ENCODE results near the gene ALDH7A1.
A peak's percentile ranks its signal among the peaks of the same experiment; 100 is the strongest.
"Not testable (repeated sequence)": the region's sequence is repeated elsewhere in the genome, so short reads cannot be mapped to it uniquely, and the experiment has no call there.

Gene ALDH7A1

DNA sequence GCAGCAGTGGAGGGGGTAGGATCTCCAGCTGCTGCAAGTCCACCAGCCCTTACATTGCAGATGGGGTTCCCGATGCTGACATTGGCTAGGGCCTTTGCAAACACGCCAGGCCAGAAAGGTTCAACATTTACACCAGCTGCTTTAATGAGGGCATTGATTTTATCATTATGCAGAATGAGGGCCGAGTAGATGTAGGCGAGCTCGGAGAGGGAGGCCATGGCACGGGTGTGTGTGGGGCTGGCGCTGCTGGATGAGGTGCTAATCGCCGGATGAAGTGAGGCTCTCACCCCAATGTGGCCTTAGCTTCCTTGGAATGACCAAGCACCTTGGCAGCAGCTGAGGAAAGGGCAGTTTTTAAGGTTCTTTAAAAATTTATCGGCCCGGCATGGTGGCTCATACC is 33.1 kb upstream of the ALDH7A1 start:
- DNase-seq (ENCODE audit: low spot score) = no peak

GRCh38 chr5:126624534-126624933 is 29.5 kb upstream of the ALDH7A1 start:
- TF ChIP-seq, protein P1, sequence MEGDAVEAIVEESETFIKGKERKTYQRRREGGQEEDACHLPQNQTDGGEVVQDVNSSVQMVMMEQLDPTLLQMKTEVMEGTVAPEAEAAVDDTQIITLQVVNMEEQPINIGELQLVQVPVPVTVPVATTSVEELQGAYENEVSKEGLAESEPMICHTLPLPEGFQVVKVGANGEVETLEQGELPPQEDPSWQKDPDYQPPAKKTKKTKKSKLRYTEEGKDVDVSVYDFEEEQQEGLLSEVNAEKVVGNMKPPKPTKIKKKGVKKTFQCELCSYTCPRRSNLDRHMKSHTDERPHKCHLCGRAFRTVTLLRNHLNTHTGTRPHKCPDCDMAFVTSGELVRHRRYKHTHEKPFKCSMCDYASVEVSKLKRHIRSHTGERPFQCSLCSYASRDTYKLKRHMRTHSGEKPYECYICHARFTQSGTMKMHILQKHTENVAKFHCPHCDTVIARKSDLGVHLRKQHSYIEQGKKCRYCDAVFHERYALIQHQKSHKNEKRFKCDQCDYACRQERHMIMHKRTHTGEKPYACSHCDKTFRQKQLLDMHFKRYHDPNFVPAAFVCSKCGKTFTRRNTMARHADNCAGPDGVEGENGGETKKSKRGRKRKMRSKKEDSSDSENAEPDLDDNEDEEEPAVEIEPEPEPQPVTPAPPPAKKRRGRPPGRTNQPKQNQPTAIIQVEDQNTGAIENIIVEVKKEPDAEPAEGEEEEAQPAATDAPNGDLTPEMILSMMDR (IDR thresholded peaks at IDR 0.05; ENCODE audit: extremely low read depth, missing control alignments) = no peak
- no peak for DNase-seq (ENCODE audit: low spot score)

More for the DNA sequence above, 33.1 kb upstream of the ALDH7A1 start:
- TF ChIP-seq, protein P1 (IDR thresholded peaks at IDR 0.05; ENCODE audit: extremely low read depth, missing control alignments) = no peak

DNA sequence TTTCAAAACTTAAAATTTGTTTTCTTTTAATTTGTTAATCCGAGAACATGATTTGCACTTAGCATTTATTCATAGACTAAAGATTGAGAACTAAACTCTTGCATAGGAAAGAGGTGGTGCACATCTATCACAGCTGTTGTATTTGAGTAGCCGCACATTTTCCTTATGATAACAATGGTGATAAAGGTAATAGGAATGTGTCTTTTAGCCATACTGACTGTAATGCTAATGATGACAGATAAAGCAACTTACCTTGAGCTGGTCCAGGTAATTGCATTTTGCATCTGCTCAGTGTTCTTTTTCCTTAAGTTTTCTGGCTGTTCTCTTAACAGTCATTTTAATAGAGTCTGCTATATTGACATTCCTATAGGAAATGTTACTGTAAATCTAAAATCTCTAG is 24.8 kb upstream of the ALDH7A1 start:
- TF ChIP-seq, protein P1 (IDR thresholded peaks at IDR 0.05; ENCODE audit: extremely low read depth, missing control alignments) = no peak
- DNase-seq (ENCODE audit: low spot score) = no peak

DNA sequence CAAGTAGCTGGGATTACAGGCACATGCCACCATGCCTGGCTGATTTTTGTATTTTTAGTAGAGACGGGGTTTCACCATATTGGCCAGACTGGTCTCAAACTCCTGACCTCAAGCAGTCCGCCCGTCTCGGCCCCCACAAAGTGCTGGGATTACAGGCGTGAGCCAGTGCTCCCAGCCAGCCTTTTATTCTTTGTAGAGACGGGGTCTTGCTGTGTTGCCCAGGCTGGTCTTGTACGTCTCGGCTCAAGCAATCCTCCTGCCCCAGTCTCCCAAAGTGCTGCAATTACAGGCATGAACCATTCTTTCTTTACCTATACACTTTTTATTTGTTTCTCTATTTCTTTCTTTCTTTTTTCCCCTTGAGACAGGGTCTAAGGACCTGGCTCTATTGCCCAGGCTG is 22.6 kb upstream of the ALDH7A1 start:
- not testable (repeated sequence) for DNase-seq (ENCODE audit: low spot score)

- DNase-seq (ENCODE audit: low spot score) = peak; percentile 41
- TF ChIP-seq, protein P1 (IDR thresholded peaks at IDR 0.05; ENCODE audit: extremely low read depth, missing control alignments) = no peak
Observed at GRCh38 chr5:126615286-126615685, 20.3 kb upstream of the ALDH7A1 start.

- DNase-seq (ENCODE audit: low spot score) = no peak
- TF ChIP-seq, protein P1 (IDR thresholded peaks at IDR 0.05; ENCODE audit: extremely low read depth, missing control alignments) = no peak
Observed at GRCh38 chr5:126613941-126614592, 19.0 kb upstream of the ALDH7A1 start.

DNA sequence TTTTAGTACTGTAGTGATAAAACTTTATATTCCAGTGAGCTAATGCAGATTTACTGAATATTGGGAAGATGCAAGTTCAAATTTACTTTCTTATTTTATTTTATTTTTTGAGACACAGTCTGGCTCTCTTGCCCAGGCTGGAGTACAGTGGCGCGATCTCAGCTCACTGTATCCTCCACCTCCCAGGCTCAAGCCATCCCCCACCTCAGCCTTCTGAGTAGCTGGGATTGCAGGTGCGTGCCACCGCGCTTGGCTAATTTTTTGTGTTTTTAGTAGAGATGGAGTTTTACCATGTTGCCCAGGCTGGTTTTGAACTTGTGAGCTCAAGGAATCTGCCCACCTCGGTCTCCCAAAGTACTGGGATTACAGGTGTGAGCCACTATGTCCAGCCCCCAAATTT is 15.6 kb upstream of the ALDH7A1 start:
- TF ChIP-seq, protein P1 (IDR thresholded peaks at IDR 0.05; ENCODE audit: extremely low read depth, missing control alignments) = no peak
- no peak for DNase-seq (ENCODE audit: low spot score)

GRCh38 chr5:126610160-126610559 is 15.1 kb upstream of the ALDH7A1 start:
- TF ChIP-seq, protein P1 (IDR thresholded peaks at IDR 0.05; ENCODE audit: extremely low read depth, missing control alignments) = no peak
- DNase-seq (ENCODE audit: low spot score) = no peak

All from GM20000 (cell line).